ENCODE data around the gene UPP2.

Gene UPP2

GRCh38 chr2:158135096-158135495 is 33.4 kb downstream of the UPP2 start:
- in situ Hi-C loops (cut with MboI; ENCODE audit: low sequenced_read_pairs) = no loop called here

GRCh38 chr2:158138255-158138654 is 36.6 kb downstream of the UPP2 start:
- in situ Hi-C loops (cut with MboI; ENCODE audit: low sequenced_read_pairs) = no loop called here

GRCh38 chr2:158140201-158140600 is 38.5 kb downstream of the UPP2 start:
- in situ Hi-C loops (cut with MboI; ENCODE audit: low sequenced_read_pairs) = no loop called here

GRCh38 chr2:158142165-158142564 is 40.5 kb downstream of the UPP2 start:
- in situ Hi-C loops (cut with MboI; ENCODE audit: low sequenced_read_pairs) = no loop called here

- in situ Hi-C loops (cut with MboI; ENCODE audit: low sequenced_read_pairs) = no loop called here
These were observed 41.1 kb downstream of the UPP2 start for GRCh38 chr2:158142568-158143332.

GRCh38 chr2:158143703-158144360 is 42.2 kb downstream of the UPP2 start:
- in situ Hi-C loops (cut with MboI; ENCODE audit: low sequenced_read_pairs) = no loop called here

- in situ Hi-C loops (cut with MboI; ENCODE audit: low sequenced_read_pairs) = no loop called here
These were observed 43.4 kb downstream of the UPP2 start for GRCh38 chr2:158144914-158145625.

- in situ Hi-C loops (cut with MboI; ENCODE audit: low sequenced_read_pairs) = no loop called here
These were observed 51.8 kb downstream of the UPP2 start for GRCh38 chr2:158153270-158154015.

GRCh38 chr2:158154596-158154995 is 52.9 kb downstream of the UPP2 start:
- in situ Hi-C loops (cut with MboI; ENCODE audit: low sequenced_read_pairs) = no loop called here

GRCh38 chr2:158172719-158173118 is 71.0 kb downstream of the UPP2 start:
- in situ Hi-C loops (cut with MboI; ENCODE audit: low sequenced_read_pairs) = no loop called here

- in situ Hi-C loops (cut with MboI; ENCODE audit: low sequenced_read_pairs) = no loop called here
These were observed 72.8 kb downstream of the UPP2 start for GRCh38 chr2:158174495-158174894.

- in situ Hi-C loops (cut with MboI; ENCODE audit: low sequenced_read_pairs) = no loop called here
These were observed 73.3 kb downstream of the UPP2 start for GRCh38 chr2:158174956-158175355.

- in situ Hi-C loops (cut with MboI; ENCODE audit: low sequenced_read_pairs) = no loop called here
These were observed 77.0 kb downstream of the UPP2 start for GRCh38 chr2:158178646-158179045.

- in situ Hi-C loops (cut with MboI; ENCODE audit: low sequenced_read_pairs) = no loop called here
These were observed 78.0 kb downstream of the UPP2 start for GRCh38 chr2:158179660-158180059.

GRCh38 chr2:158181171-158181570 is 79.5 kb downstream of the UPP2 start:
- in situ Hi-C loops (cut with MboI; ENCODE audit: low sequenced_read_pairs) = no loop called here

GRCh38 chr2:158182676-158183295 is 81.1 kb downstream of the UPP2 start:
- in situ Hi-C loops (cut with MboI; ENCODE audit: low sequenced_read_pairs) = no loop called here

GRCh38 chr2:158184001-158184400 is 82.3 kb downstream of the UPP2 start:
- in situ Hi-C loops (cut with MboI; ENCODE audit: low sequenced_read_pairs) = no loop called here

GRCh38 chr2:158184556-158185343 is 83.1 kb downstream of the UPP2 start:
- in situ Hi-C loops (cut with MboI; ENCODE audit: low sequenced_read_pairs) = no loop called here
